Right renal pelvis (tissue), 4 donors: ENCODE measurements around the gene ANG. TPM values are rescaled to one million over a fixed set of nuclear protein-coding genes. Genes with fewer than 3 reads are reported as not detected.

Experiments used
- DNase-seq, 4 donors: peaks; one replicate each; pipeline ENCODE4 v3.0.0-alpha.2; 2013; ENCODE audit warnings: low read depth in 4 of 4, low spot score in 3 of 4, missing footprints in 1 of 4
- polyA plus RNA-seq, 4 donors: library from polyadenylated mRNA; unstranded; fragments of 120-200 nt; gene quantifications; one replicate each; pipeline ENCODE4 v1.2.1, GENCODE V29; 2013; ENCODE audit not compliant: insufficient read length in 4 of 4

ANG gene
- polyA plus RNA-seq, 4 donors, result 2.8 to 4.0 (median 3.8) TPM

DNA sequence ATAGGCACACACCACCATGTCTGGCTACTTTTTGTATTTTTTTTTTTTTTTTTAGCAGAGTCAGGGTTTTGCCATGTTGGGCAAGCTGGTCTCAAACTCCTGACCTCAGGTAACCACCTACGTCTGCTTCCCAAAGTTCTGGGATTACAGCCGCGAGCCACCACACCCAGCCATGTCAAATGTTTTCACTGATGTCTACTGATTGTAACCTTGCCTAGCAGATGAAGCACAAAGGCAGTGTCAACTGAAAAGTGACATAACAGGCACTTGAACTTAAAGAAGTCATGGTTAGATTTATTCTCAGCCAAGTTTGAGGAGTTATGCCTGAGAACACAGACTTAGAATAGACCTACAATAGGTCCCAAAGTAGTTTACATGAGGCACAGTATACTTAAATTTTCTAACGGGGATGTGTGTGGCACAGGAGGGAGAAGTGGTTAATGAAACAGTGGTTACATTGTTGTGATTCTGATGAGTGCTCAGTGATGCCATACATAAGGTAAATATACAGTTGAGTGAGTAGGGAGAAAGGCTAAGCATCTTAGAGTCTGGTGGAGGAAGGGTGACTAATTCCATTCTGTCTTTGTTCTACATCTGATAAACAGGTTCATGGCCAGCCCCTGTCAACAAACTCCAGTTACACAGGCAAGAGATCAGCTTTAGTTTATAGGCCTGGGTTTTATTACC lies 16.8 kb upstream of the ANG start:
- no peak for DNase-seq

DNA sequence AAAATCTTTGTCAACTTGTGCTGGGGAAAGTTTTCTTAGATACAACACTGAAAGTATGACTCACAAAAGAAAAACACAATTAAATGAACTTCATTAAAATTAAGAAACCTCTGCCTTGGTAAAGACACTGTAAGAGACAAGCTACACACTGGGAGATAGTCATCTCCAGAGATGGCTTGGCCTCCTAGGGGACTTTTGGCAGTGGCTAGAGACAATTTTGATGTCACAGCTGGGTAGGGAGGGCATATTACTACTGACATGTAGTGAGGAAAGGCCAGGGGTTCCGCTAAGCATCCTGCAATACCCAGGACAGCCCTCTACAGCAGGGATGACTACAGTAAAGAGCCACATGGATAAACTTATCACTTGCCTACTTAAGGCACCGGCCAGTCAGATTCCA lies 12.9 kb upstream of the ANG start:
- DNase-seq, result no peak

DNA sequence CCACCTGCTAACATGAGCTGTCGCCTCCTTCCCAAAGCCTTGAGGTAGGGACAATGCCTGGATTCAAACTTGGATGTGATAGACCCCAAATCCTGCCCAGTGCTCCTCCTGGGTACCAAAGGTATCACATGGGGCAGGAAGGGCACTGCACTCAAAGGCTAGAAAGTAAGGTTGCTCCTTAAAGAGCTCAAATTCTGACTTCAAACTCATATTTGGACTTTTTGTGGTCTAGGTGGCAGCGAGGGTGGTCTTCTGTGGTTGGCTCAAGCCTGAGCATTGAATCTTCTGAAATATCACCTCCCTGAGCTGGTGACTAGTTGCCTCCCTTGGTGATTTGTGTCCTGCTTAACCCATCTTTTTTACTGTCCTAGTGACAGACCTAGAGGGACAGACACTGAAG lies 12.5 kb upstream of the ANG start:
- DNase-seq, result no peak

DNA sequence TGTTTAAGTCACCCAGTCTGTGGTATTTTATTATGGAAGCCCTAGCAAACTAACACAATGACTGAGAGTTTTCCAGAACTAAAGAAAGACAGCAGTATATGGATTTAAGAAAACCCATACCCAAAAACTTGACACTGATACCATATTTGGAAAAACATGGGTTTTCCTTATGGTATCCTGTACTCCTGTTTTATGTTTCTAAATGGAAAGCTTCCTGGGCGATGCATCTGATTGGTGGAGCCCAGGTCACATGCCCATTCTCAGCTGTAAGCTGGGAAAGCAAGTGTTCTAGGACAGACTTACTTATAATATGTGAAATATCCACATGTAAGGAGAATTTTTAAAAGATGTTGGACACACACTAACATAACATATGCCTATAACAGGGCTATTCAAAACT lies 8.7 kb upstream of the ANG start:
- DNase-seq, result no peak

DNA sequence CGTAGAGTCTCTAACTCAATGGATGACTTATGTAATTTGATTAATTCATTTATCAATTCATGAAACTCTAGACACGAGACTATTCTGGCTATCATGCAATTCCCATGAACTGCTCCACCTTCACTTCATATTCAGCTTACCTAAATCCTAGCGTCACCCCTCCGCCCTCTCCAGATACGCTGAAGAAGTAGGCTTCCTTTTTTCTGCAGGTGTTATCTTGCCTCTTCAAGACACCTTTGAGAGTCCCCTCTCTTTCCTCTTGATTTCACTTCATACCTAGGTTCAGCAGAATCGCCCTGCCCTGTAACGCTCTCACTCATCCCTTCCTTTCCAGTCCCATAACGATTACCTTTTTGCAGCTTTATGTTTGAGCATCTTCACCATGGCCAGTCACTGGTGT lies 8.2 kb upstream of the ANG start:
- DNase-seq, result no peak

DNA sequence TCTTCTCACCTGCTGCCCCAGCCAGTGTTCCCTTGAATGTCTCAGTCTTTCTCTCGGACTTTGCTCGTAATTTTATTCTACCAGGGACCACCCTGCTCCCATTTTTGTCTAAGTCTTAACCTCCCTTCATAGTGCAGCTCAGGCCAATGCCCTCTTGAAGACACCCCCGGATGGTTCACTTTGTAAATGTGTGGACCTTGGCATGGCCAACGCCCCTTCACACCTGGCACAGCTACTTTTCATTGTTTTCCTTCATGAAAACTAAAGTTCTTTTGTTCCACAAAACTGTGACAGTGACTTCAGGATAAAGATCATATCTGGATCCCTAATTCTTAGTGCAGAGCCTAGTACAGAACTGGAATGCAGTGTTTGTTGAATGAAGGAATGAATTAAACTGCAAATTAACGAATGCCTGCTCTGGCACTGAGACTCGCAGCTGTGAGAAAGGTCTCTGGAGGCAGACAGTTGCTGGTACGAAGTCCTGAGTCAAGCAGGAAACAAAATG lies 7.7 kb upstream of the ANG start:
- DNase-seq, result no peak

DNA sequence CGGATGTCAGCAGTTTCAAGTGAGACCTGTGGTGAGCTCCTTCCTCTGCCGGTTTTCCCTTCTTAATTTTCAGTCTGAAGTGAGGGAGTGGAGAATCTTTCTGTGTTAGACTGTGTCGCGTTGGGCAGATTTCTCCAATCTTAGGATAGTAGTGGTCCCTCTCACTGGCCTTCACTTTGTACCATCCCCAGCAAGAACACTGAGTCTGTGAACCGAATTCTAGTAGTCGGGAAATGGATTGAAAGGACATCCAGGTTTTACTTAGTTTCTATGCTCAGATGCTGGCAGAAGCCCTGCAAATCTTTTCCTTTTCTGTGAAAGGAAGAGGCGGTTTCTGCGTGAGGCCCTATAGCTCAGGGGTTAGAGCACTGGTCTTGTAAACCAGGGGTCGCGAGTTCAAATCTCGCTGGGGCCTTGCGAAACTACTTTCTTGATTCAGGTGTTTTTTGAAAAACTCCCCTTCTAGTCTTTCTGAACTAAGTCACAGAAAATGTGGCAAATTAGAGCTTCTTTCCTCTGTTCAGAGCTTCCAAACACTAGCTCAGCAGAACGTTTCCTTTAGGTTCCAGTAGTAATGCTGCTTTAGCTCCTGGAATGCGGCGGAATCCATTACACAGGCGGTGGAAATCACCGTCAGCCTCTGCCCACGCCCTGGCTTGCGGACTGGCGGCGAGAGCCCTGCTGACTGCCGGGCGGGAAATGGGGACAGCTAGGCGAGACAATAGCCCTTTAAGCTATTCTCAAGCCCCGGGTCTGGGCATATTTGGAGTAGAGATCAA lies 7.0 kb upstream of the ANG start:
- DNase-seq, result peak; percentile 80 to 87 (median 83)

DNA sequence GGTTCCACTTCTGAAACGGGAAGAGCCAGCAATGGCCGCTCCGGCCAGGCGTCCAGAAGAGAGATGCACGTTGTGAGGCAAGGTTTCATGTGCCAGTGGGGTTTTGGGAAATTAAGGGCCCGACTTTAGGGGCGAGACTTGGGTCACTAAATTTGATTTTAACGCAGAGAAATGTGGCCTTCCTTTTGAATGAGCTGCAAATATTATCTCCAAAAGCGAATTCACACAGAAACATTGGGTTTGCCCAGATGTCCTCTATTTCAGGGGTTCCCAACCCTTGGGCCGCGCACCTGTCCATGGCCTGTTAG lies 6.5 kb upstream of the ANG start:
- DNase-seq, result peak in 1 of 4 donors; percentile 29

DNA sequence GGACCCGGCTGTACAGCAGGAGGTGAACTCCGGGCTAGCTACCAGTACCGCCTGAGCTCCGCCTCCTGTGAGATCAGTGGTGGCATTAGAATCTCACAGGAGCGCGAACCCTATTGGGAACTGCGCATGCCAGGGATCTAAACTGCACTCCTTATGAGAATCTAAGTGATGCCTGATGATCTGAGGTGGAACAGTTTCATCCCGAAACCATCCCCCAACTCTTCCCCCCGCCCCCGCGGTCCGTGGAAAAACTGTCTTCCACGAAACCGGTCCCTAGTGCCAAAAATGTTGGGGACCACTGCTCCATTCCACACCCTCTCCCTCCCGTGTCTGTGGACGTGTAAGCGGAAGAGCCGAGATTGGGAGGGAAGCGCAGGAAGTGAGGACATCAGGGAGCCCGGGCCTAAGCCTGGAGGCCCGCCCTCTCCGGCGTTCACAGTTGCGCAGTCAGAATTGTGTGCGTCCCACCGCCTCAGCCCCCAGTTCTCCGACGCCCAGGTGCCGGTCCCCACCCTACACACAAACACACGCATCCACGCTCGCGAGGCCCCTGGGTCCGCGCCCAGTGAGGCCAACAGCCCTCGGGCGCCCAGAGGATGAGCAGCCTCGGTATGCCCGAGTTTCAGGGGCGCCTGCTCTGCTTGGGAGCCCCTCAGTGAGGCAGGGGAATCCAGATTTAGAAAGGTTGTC lies 6.0 kb upstream of the ANG start:
- peak; percentile 85 to 92 (median 88) for DNase-seq

DNA sequence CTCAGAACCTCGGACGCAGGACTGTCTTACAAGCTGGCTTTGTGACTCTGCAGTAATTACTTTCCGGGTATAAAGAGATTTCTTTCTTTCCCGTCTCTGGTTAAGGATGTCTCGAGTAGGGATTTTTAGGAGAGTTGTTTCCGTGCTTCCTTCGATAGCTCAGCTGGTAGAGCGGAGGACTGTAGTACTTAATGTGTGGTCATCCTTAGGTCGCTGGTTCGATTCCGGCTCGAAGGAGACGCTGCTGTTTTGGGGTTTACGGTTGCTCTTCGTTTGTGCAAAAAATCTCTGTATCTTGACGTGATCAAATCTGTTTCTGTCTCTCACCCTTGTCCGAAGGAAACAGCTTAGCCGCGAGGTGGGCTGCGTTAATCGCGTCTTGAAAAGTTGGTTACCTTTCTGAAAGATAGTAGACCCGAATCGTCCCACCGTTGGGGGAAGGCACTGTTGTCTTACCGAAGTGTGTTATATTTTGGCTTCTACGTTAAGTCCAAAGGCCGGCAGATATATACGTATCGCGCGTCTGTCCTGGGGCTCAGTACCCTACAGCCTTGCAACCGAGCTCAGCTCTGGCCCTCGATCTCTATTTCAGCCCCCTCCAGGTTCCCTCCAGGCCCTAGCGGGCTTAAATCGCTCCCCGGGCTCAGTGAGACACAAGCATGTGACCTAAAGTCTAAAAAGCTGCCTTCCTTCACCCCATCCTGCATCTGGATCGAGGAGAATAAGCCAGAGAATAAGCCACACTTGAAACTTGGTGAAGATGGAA lies 5.3 kb upstream of the ANG start:
- DNase-seq, result peak; percentile 80 to 86 (median 84)

DNA sequence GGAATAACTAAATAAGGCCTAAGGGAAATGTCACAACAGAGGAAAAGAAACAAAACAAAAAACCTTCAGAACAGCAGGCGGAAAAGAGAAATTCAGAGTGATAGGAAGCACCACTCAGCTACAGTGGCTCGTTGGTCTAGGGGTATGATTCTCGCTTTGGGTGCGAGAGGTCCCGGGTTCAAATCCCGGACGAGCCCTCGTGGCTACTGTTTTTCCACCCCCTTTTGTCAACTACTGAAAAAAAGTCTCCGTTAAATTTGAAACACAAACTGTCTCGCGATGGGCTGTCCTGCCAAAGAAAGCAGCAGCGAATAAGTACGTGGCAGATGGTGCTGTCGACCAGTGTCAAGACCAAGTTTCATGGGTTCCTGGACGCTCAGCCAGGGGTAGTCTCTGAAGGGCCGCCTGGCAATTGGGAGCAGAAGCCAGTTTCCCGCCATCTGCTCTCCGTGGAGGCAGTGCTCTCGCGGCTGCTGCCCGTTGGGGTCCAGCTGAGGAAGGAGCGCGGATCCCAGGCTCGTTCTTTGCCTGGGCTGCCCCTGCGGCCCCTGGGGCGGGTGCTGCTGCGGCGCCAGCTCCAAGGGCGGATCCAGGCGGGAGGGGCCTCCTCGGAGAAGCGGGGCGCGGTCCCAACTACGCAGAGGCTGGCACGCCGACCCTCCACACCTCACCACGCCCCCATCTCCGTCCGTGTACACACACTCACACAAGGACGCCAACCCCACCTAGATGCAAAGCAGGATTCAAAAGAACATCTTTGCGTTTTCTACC lies 4.5 kb upstream of the ANG start, which contains the start of gene RNASE4:
TSS of gene RNASE4 (plus strand) at position 670 of the 771 bp plus-strand sequence. CDS start 14,812 bp downstream, outside the sequence.
- DNase-seq, result peak; percentile 66 to 73 (median 70)

DNA sequence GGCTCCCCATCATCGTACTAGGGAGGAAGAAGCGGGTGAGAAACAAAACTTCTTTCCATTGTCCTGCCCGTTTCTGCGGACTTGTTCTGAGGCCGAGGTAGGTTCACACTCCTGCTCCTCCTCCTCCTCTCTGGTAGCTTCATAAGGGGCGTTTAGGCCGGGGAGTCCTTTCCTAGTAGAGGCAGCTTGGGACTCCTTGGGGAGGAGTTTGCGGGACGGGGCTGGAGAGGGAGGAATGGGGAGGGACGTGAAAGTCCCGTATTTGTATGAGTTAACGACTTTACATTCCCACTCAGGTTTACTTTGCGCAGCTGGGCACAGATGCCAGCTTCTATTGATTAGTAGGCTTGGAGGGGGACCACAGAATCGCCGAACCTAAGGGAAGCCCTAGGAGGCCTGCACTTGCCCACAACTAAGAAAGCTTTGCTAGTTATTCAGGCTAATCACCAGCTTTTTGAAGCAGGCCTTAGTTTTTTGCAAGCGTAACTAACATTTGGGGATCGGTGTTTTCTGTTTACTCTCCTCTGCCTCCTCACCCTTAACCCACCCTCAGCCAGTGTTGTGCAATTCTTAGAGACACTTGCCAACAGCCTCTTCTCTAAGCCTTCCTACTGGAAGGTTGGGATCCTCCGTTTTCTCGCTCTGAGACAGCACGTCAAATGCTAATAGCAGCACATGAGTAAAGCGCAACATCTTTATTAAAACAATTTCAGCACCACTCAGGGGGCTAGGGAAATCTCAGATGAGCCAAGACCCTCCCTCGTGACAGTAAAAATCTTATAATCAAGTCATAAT lies 3.7 kb upstream of the ANG start:
- no peak for DNase-seq

DNA sequence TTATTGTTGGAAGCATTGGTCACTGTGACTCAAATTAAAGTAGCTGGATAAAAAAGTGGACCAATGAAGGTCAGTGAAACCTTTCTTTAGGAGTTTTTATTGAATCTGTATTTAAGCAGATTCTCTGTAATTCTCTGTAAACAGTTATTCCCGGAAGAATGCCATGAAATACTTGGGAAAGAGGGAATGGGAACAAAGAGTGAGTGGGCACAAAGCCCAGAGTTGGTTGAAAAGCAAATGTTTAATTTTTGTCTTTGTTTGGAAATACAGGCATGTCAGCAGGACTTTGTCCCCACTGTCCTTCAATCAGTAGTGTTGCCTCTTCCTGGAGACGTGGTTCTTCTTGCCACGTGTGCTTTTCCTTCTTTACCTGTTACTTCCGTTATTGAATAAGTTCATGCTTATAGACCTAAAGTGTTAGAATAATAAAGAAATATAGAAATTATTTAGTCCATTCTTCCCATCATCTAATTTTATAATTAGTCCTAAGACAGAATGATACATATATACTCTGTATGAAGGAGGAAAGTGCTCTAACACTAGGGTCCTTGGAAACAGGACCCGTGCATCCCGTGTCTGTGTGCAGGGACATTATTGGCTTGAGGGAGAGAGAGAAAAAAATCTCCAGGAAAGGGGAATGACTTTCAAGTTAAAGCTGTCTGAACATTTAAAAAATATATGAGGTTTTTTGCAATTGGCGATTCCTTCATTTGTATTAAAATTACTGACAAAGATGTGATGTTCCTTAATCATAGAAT lies 2.0 kb upstream of the ANG start:
- no peak for DNase-seq

DNA sequence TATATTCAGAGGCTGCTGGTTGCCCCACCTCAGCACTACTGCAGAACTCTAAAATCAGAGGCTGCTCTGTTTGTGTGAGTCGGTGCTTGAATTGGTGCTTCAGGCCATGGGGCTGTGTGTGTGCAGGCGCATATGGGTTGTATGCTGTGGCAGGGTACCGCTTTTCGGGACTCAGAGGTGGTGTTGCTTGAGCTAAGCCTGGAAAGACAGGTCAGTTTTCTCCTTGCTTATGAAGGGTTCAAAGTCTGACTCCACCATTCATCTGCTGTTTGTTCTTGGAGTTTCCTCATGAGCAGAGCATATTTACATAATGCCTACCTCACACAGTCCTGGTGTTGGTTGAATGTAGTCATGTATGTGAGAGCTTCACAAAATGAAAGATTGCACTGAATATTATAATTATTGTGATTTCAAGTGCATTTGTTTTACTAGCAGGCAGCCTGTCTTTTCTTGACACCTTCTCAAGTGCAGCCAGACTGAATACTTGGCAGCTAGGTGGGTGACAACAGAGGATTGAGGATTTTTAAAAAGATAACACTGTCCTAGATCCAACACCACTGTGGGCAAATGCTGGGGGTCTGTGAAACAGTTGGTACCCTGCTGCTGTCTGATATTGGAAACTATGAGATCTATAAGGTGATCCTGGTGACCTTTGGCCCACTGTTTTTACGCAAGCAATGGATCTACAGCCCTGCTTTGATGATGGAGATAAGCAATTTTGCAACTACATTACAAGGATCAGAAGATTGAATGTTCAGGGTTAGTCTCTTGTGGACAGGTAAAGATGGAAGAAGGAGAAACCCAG lies 1.0 kb upstream of the ANG start:
- no peak for DNase-seq

DNA sequence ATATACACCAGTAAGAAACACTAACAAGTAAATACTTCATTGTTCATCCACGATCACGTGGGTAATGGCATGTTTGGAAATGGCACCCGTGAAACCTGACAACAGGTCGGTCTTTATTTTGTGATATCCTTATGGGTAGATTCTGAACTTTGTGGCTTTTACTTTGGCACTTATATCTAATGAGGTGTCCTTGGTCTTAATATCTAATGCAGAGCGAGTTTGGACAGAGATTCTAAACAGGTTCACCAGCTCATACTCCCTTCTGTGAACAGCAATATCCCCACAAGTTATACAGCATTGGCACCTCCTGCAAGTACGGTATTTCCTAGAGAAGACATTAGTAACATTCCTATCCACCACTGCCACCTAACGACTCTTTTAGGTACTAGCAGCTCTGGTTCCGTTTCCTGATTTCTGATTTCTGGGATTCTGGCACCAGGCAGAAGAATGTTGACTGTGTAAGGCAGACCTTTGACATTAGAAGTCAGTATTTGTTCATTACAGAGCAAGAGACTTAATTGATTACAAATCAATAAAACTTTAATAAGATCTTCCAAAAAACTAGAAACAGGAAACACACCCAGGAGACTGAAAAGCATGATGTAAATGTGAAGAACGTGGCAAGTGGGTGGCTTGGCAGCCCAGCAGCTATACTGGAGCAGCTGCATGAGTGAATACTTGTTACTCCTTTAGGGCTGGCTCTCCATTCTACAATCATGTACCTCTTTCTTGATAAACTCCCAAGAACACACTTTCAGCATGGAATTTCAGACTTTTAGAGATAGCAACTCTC lies 2.5 kb downstream of the ANG start:
- DNase-seq, result peak in 3 of 4 donors; percentile 51 to 63 (median 62)

DNA sequence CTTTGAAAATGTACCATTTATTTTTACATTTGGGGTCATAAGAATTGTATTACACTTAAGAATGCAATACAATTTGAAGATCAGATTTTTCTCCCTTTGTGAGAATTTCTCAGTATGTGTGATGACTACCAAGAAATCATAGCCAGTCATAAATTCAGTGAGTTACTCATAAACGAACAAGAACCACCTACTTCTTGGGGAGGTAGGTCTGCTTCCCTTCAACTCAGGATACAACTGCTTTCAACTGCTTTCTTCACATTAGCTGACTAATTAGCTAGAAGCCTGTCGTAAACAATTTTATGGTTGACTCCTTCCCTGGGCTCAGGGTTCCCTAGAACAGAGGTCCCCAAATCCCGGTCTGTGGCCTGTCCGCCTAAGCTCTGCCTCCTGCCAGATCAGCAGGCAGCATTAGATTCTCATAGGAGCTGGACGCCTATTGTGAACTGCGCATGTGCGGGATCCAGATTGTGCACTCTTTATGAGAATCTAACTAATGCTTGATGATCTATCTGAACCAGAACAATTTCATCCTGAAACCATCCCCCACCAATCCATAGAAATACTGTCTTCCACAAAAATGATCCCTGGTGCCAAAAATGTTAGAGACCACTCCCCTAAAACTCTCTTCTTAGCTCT lies 3.7 kb downstream of the ANG start:
- DNase-seq, result no peak
